UCSD-AML1 (cell line): ENCODE data around the gene RPL21.

Source experiments
- DNase-seq: peaks from one replicate; lab custom pipeline; 2025; ENCODE audit not compliant: unreplicated experiment; lab: John Stamatoyannopoulos, UW

The RPL21 gene

GRCh38 chr13:27257648-27258253 is 6.4 kb downstream of the RPL21 start:
- DNase-seq = no peak

DNA sequence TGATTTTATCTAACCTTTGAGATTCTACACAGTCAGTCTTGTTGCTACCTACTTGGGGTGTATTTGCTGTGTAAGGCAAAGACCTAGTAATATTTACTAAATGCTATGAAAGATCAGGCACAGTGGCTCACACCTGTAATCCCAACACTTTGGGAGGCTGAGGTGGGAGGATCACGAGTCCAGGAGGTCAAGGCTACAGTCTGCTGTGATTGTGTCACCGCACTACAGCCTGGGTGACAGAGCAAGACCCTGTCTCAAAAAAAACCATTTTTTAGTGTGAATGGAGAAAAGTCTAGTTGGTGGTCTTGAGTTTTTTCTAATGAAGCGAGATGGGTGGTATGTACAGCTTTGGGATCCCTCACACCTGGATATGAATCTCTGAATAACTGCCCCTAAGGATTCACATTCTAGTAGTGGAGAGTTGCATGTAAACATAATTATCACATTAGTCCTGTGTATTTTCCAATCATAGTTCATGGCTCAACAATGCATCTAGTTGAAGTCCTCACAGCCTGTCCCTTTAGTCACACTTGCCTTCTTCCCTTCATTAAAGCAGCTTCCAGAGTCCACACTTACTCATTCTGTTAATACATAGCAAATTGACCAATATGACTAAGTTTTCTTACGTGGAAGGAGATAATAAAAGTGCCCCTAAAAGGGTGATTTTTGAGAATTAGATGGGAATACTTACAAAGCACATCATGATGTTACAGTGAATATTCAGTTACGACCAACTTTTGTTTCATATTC is 7.5 kb downstream of the RPL21 start:
- no peak for DNase-seq

DNA sequence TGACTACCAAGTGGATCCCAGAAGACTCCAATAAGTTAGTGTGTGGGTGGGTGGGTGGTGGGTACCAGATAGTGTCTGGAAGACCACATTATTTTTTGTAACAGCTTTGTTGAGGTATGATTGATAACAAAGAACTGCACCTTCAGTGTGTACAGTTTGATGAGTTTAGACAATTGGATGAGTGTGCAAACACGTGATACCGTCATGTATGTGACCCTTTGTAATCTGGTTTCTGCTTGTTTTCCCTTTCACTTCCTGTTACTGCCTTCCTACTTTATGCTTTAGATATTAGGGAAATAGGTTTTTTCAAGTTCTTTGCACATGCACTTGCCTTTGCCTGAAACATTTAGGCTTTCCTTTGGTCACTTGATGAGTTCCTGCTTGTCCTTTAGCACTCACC is 8.5 kb downstream of the RPL21 start:
- DNase-seq = no peak

- DNase-seq = no peak
These were observed 10.0 kb downstream of the RPL21 start for GRCh38 chr13:27261396-27261795.

DNA sequence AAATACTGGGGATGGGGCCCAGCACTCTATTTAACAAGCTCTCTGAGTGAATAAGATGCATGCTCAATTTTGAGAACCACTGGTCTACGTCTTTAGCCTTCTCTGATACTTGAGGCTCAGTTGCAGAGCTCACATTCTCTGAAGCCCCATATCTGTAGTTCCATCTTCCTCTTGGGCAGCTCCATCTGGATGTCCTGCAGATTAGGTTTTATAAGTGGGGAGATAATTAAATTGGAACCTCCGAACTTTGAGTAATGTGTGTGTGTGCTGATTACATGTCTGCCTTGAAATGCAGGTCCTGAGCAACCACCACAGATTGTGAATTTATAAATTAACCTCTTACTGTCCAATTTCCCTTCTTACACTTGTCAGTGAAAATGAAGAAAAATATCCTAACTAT is 12.1 kb downstream of the RPL21 start:
- no peak for DNase-seq

- DNase-seq = no peak
These were observed 12.8 kb downstream of the RPL21 start for GRCh38 chr13:27264181-27264580.

GRCh38 chr13:27264648-27265047 is 13.3 kb downstream of the RPL21 start:
- no peak for DNase-seq

- DNase-seq = no peak
These were observed 15.6 kb downstream of the RPL21 start for GRCh38 chr13:27266917-27267316.

- DNase-seq = no peak
These were observed 16.2 kb downstream of the RPL21 start for GRCh38 chr13:27267596-27267995.

DNA sequence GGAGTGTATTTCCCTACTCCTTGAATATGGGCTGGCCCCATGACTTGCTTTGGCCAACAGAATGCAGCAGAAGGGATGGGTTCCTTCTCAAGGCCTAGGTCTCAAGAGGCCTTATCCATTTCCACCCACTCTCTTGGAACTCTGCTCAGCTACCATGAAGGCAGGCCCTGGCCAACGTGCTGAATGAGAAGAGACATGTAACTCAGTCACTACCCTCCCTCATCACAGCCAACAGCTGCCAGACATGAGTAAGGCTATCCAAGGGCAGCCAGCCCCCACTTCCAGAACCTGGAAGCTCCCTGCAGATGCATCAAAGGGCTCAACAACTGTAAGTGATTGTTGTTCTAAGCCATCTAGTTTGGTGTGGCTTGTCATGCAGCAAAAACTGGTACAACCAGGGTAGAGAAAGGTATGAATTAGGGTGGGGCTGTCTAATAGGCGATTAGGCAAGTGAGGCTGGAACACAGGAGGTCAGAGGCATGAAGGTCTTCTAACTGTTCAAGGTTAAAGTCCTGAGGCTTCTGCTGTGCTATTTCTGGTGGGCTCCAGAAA is 17.8 kb downstream of the RPL21 start:
- DNase-seq = no peak

DNA sequence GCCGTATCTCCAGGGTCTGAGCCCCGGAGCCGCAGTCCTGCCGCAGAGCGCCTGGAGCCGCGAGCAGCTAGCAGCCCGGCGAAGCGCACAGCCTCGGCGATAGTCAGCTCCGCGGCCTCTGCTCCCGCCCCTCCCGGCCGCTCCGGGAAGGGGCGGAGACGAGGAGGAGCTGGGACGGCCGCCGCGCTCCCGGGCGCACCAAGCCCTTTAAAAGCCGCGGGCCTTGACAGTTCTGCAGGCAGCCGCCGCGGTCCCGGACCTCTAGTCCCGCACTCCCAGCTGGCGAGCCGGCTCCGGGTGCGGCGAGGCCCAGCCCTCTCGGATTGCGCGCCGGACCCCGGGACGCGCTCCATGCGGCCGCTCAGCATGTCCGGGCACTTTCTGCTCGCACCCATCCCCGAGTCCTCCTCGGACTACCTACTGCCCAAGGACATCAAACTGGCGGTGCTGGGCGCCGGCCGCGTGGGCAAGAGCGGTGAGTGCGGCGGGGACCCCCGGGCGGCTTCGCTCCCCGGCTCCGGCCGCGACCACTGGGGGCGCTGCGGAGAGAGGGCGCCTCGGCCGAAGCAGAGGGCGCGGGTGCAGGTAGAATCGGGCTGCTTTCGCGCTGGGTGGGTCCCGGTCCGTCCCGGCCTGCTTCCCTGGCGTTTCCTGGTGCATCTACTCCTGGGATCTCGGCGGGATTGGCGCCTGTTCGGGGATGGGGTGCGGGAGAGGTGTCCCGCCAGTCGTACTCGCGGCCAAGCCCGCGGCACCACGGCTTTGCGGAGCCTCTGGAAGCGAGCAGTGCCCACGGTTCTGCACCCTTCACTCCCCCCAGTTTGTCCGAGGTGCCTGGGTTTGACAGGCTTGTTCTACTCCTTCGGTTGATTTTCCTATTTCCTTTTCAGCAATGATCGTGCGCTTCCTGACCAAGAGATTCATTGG is 19.5 kb downstream of the RPL21 start, which contains the start of gene RASL11A:
Gene RASL11A, plus strand, starts transcription at position 237 of the 927 bp plus-strand sequence. Its CDS starts 115 bp downstream, at position 352.
- peak; percentile 79 for DNase-seq

GRCh38 chr13:27271570-27272096 is 20.3 kb downstream of the RPL21 start:
- DNase-seq = no peak

DNA sequence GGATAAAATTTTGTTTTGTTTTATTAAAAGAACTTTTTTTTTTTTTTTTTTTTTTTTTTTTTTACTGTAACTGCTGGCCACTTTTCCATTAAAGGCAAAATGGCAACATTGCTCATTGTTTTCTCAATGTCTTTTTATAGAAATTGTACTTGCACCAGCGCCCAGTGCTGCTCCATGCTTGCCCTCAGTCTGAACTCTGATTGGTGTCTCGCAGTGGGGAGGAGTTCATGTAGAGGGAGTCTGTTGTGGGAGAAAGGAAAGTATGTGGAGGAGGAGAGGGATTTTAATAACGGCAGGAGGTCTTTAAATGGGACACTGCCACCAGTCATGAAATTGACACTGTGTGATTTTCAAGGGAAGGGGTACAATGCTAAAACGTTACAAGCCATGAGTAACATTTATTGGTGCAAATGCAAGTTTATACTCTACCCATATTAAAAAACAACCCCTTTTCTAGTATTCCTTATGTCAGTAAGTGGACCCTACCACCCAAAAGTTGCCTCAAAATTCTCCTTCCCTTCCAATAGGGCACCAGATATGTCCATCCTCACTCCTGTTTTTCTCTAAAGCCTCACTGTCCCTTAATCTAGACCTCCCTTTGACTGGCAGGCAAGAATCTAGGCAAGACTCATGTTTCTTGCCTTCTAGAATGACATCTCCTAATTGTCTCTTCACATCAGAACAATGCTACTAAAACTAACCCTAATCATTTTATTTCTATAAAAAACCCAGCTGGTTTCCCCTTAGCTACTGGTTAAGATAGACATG is 22.5 kb downstream of the RPL21 start:
- DNase-seq = no peak

- DNase-seq = no peak
These were observed 23.3 kb downstream of the RPL21 start for GRCh38 chr13:27274631-27275030.

- DNase-seq = no peak
These were observed 24.8 kb downstream of the RPL21 start for GRCh38 chr13:27276188-27276587.

DNA sequence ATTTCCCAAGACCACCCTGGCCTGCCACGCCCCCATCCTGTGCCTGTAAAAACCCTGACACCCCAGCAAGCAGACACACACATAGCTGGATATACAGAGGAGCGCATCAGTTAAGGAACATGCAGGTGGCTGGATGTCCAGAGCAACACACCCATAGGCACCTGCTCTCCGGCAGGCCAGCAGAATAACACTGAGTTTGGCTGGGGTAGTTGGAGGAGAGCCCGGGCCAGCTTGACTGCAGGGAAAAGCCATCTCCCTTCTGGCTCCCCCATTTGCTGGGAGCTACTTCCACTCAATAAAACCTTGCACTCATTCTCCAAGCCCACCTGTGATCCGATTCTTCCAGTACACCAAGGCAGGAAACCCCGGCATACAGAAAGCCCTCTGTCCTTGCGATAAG is 28.1 kb downstream of the RPL21 start:
- no peak for DNase-seq

GRCh38 chr13:27280009-27280656 is 28.8 kb downstream of the RPL21 start:
- no peak for DNase-seq

- DNase-seq = no peak
These were observed 29.5 kb downstream of the RPL21 start for GRCh38 chr13:27280841-27281240.

- DNase-seq = no peak
These were observed 30.1 kb downstream of the RPL21 start for GRCh38 chr13:27281420-27281819.
